ENCODE data around the gene GTPBP1. TPM values are rescaled to one million over a fixed set of nuclear protein-coding genes. Genes with fewer than 3 reads are reported as not detected.

The GTPBP1 gene
- total and polyA plus RNA-seq, 11 donors: 15.6 to 45.3 (median 28.1) TPM

- Histone ChIP-seq H3K27ac (no peak overlapping the region), H3K4me1 (peaks cover 0 to 12% (median 0%) of the 10 kb centered on the region in 12 donors), H3K9me3 (no peaks in the 10 kb centered on the region), H3K4me3 (no peak overlapping the region), H3K27me3 (no peaks in the 10 kb centered on the region), H3K36me3 (peaks cover 0 to 100% (median 98%) of the 10 kb centered on the region in 9 donors)
- 93 to 96% (median 94%) methylated on average over 16 to 18 of the region's 18 CpGs for WGBS, 4 donors
- ATAC-seq (no peak), DNase-seq (no peak)
- intact Hi-C loops (cut with DNase I): no loop called here
- no peak for TF ChIP-seq CTCF (IDR thresholded peaks at IDR 0.05)
- no peak for TF ChIP-seq POLR2A (IDR thresholded peaks at IDR 0.05)
Observed at GRCh38 chr22:38725900-38726655, 20.3 kb downstream of the GTPBP1 start.

GRCh38 chr22:38727123-38727522 lies 21.4 kb downstream of the GTPBP1 start:
- H3K27me3 ChIP-seq: no peaks in the 10 kb centered on the region
- TF ChIP-seq POLR2A (IDR thresholded peaks at IDR 0.05) (no peak), CTCF (IDR thresholded peaks at IDR 0.05) (no peak)
- H3K36me3 ChIP-seq: peaks cover 0 to 100% (median 96%) of the 10 kb centered on the region in 9 donors
- no peaks in the 10 kb centered on the region for H3K9me3 ChIP-seq
- DNase-seq (peak in 1 of 5 donors; percentile 24), ATAC-seq (no peak)
- no peak overlapping the region for H3K27ac ChIP-seq
- 88 to 95% (median 94%) methylated on average over 10 to 12 of the region's 12 CpGs for WGBS, 4 donors
- no peak overlapping the region for H3K4me3 ChIP-seq
- H3K4me1 ChIP-seq: peaks cover 0 to 14% (median 3%) of the 10 kb centered on the region in 12 donors
- intact Hi-C loops (cut with DNase I): no loop called here

- TF ChIP-seq CTCF (IDR thresholded peaks at IDR 0.05): no peak
- no peak for TF ChIP-seq POLR2A (IDR thresholded peaks at IDR 0.05)
- no peaks in the 10 kb centered on the region for H3K27me3 ChIP-seq
- H3K36me3 ChIP-seq: peaks cover 0 to 99% (median 95%) of the 10 kb centered on the region in 9 donors
- peak overlapping the region in 1 of 12 donors; percentile 23 for H3K27ac ChIP-seq
- H3K9me3 ChIP-seq: no peaks in the 10 kb centered on the region
- ATAC-seq (no peak), DNase-seq (peak in 1 of 5 donors; percentile 12)
- intact Hi-C loops (cut with DNase I): no loop called here
- peaks cover 0 to 20% (median 9%) of the 10 kb centered on the region in 12 donors for H3K4me1 ChIP-seq
- no peak overlapping the region for H3K4me3 ChIP-seq
- WGBS, 4 donors: 93 to 95% (median 94%) methylated on average over 12 to 15 of the region's 15 CpGs
Observed at GRCh38 chr22:38727530-38728451, 22.0 kb downstream of the GTPBP1 start.

Data from heart left ventricle (tissue), 16 donors.